Peyer's patch (tissue), 4 donors: ENCODE measurements around the gene AJM1.

Source experiments
- CTCF ChIP-seq, 6 experiments: fragments of 450-650 bp in 4 of 6; fragments of 200-600 bp in 2 of 6; sonication (generic) in 1 of 6; IDR thresholded peaks; one replicate each; pipeline ENCODE4 v1.5.1; 2017 to 2019; ENCODE audit warnings: antibody characterized with exemption in 6 of 6, mild to moderate bottlenecking in 3 of 6, moderate library complexity in 1 of 6
- POLR2A ChIP-seq, 2 donors: fragments of 450-650 bp; IDR thresholded peaks; one replicate each; pipeline ENCODE4 v1.5.1; 2017; ENCODE audit warnings: antibody characterized with exemption in 2 of 2, mild to moderate bottlenecking in 2 of 2, moderate library complexity in 2 of 2

- TF ChIP-seq CTCF (IDR thresholded peaks at IDR 0.05) (no peak), POLR2A (IDR thresholded peaks at IDR 0.05) (no peak)
These were observed 20.8 kb downstream of the AJM1 start for GRCh38 chr9:136862849-136863622.
